HG03354 (cell line): ENCODE measurements around the gene SRSF3.
A peak's percentile ranks its signal among the peaks of the same experiment; 100 is the strongest.
"Not testable (repeated sequence)": the region's sequence is repeated elsewhere in the genome, so short reads cannot be mapped to it uniquely, and the experiment has no call there.

Experiments
- ATAC-seq: cut with Tn5 transposase; IDR thresholded peaks from one replicate; pipeline ENCODE4 v1.9.1; 2021; ENCODE audit warnings: mild to moderate bottlenecking; ENCODE audit not compliant: unreplicated experiment, poor library complexity, severe bottlenecking

The SRSF3 gene

GRCh38 chr6:36636687-36637418 is 42.7 kb downstream of the SRSF3 start:
- ATAC-seq: no peak

GRCh38 chr6:36638579-36638978 is 44.4 kb downstream of the SRSF3 start:
- ATAC-seq: no peak

- no peak for ATAC-seq
Measured at GRCh38 chr6:36639171-36639808, 45.1 kb downstream of the SRSF3 start.

- no peak for ATAC-seq
Measured at GRCh38 chr6:36641543-36641942, 47.4 kb downstream of the SRSF3 start.

GRCh38 chr6:36642913-36643817 is 49.0 kb downstream of the SRSF3 start:
- ATAC-seq: no peak

- no peak for ATAC-seq
Measured at GRCh38 chr6:36643977-36644376, 49.8 kb downstream of the SRSF3 start.

- ATAC-seq: no peak
Measured at GRCh38 chr6:36649086-36649485, 54.9 kb downstream of the SRSF3 start.

- ATAC-seq: no peak
Measured at GRCh38 chr6:36649701-36650484, 55.7 kb downstream of the SRSF3 start.

GRCh38 chr6:36650848-36651478 is 56.8 kb downstream of the SRSF3 start:
- ATAC-seq: peak; percentile 56

GRCh38 chr6:36651659-36652379 is 57.7 kb downstream of the SRSF3 start:
- ATAC-seq: no peak

- ATAC-seq: not testable (repeated sequence)
Measured at GRCh38 chr6:36654469-36654868, 60.3 kb downstream of the SRSF3 start.
